Measurements from ENCODE around the gene SRGAP3.

Gene SRGAP3

DNA sequence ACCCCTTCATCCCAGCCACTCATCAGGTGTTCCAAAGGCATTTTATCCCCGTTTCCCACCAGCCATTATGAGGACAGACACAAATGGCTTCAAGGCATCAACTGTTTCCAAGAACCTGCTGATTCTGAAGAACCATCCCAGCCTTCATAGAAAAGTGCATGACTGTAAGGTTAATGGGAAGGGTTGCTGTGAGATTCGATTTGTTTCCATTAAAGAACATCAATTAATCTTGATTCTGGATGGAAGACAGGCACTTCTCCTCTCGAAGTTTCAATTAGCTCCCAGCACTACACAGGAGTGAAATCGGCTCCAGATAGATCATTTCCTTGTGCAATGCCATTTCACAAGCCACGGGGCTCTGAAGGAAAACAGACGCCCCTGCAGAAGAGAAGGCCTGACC lies 25.8 kb downstream of the SRGAP3 start:
- no peak for DNase-seq

DNA sequence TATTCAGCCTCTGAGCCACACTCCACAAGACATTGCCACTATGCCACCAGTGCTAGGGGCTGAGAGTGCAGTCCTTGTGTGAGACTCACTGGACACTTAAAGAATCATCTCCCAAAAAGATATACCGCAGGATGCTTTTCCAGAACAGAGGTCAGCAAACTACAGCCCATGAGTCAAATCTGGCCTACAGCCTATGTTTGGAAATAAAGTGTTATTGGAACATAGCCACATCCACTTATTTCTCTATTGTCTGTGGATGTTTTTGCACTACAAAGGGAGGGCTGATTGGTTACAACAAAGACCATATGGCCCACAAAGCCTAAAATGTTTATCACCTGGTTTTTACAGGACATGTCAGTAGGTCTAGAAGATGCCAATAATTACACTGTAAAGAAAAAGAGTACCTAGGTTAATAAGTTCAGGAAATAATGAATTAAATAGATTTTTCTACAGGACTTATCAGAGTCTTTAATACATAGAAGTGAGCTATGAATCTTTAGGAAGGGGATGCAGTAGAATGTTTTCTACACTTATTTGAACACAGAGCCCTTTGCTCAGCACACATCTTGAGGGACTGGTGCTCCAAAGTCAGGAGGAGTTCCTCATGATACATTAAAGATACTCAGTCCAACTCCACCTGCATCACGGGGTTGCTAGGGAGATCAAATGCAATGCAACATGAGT lies 26.3 kb downstream of the SRGAP3 start:
- no peak for DNase-seq

DNA sequence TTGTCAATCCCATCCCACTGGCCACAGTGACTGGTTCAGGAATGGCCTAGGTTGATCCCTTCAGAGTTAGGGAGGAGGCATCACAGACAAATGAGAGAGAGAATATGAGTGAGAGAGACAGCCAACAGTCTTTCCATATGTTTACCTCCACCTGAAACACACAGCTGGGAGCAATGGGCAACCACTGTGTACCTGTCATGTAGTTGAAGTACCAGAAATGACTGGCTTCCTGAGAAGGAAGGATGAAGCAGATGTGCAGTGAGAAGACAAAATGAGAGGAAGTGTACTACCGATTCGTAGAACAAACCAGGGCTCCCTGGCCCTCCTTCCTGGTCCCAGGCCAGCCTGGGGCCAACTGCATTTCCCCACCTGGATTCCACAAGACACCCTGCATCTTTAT lies 27.4 kb downstream of the SRGAP3 start:
- DNase-seq: no peak

DNA sequence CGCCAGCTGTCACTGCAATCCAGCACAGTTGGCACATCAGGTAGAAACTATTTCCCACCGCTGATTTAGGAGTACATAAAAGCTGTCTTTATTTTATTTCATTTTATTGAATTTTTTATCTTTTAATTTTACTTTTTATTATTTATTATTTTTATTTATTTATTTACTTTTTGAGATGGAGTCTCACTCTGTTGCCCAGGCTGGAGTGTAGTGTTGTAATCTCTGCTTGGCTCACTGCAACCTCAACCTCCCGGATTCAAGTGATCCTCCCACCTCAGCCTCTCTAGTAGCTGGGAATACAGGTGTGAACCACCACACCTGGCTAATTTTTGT lies 31.0 kb downstream of the SRGAP3 start:
- DNase-seq: no peak

DNA sequence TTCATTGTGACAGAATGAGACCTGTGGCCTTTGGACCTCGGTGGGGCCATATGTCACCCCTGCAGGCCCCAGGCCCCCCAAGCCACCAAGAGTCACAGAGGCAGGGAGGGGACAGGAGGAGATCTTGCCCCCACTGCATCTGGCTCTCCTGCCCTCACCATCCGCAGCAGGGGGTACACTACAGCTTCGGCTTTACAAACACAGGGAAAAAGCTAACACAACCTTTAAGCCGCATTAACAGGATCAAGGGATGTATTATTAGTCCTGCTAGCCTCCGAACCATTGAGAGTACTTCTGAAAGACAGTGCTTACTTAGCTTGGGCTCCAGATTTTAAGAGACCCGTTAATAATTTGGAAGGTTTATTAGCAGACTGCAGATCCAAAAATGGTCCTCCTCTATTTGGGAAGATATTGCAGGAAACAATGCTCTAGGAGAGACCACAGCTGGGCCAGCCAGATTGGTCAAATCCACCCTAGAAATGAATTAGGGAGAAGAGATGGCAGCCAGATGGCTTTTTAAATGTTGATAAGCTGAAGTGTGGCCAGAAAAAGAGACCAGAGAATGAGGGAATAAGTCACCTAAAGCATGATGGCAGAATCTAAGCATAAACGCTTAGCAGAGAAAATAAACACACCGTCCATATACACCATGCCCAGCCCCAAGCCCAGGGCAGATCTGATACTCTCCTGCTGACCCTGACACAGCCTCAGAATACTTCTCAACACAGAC lies 31.5 kb downstream of the SRGAP3 start:
- DNase-seq: no peak

DNA sequence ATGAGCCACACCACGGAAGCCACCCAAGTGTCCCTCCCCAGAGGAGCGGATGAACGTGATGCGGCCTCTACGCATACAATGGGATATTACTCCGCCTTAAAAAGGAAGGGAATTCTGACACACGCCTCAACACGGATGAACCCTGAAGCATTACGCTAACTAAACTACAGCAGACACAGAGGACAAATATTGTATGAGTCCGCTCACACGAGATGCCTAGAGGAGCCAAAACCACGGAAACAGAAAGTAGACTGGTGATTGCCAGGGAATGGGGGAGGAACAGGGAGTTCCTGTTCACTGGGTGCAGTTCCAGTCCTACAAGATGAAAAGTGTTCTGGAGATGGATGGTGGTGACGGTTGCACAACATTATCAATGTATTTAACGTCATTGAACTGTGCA lies 32.7 kb downstream of the SRGAP3 start:
- DNase-seq: no peak

DNA sequence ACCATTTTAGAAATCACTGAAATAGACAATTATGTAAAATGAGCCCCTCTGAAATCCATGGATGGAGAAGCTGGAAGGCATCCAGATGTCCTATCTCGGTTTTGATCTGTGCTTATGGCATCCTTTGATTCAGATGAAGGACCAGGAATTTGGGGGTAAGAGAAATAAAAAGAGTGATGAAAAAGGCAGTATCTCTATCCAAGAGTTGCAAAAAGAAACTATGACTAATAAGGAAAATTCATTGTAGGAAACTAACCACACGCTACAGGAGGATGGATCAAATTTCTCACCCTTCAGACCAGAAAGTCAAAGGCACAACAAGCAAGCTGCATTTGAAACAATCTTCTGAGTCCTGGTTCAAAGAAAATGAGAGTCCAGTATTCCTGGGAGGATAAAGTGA lies 34.8 kb downstream of the SRGAP3 start:
- no peak for DNase-seq

DNA sequence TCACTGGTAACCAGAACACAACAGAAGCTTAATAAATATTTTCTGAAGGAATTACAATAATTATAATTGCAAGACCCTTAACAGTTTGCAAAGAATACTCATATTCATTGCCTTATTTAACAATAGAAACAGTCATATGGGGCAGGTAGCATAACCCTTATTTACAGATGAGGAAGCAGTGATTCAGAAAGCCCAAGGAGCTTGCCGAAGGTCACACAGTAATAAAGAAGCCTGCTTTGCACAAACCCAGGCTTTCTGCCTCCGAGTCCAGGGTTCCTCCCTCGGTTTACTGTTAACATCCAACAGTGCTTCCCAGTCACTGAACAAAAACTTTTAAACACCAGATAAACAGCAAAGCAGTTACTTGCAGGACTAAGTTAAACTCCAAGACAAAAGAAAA lies 35.3 kb downstream of the SRGAP3 start:
- DNase-seq: no peak

DNA sequence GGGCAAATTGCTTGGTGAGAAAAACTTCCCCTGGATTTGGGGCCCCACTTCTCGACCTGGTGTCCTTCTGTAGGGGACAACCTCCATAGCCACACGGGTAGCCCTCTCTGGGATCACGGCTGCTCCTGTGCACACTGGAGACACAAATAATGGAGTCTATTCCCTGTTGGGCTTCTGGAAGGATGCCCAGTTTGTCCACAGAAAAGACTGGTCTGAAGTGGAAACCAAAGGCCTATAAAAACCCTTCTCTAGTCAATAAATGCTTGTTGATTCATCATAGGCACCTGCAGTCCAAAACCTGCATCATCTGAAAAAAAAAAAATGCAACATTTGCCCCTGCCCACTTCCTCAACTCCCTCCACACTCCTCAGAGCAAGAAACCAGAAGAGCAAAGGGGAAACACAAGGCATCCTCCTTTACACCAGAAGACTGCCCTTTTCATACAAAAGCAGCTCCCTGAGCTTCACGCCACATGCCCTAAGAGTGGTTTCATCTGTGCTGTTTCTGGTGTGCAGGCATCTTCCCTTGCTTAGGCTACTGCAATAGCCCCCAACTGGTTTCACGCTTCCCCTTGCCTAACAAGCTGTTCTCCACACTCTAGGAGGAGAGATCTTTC lies 36.3 kb downstream of the SRGAP3 start:
- no peak for DNase-seq

DNA sequence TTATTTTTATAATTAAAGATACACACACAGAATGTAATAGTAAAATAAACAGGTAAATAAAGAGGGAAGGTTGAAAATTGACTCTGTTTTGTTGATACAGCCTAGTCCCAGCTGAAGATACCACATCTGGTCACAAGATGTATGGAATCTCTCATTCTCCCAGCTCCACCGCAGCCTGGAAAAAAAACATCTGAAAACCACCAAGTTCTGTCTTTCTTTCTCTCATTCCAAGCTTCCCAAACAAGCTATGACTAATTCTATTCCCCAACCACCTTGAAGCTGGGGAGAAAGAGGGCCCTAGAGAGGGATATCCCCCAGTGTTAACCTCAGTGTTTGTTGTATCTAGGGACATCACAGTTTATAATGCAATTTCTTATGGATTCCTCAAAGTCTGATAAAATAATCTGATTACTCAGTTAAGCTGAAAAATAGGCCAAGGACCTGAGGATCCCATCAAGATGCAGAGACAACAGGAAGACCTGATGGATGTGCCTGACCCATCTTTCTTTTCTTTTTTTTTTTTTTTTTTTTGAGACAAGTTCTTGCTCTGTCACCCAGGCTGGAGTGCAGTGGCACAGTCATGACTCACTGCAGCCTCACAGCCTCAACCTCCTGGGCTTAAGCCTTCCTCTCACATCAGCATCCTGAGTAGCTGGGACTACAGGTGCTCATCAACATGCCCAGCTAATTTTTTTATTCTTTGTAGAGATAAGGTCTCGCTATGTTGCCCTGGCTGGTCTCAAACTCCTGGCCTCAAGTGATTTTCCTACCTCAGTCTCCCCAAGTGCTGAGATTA lies 38.1 kb downstream of the SRGAP3 start:
- no peak for DNase-seq

DNA sequence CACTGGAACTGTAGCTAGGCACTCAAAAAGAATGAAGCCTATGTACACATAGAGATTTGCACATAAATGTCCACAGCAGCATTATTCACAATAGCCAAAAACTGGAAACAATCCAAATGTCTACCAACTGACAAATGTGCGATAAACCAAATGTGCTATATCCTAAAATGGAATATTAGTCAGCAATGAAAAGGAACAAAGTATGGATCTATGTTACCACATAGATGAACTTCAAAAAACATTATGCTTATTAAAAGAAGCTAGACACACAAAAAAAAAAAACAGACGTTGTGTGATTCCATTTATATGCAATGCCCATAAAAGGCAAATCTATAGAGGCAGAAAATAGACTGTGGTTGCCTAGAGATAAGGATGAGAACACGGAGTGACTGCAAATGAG lies 39.7 kb downstream of the SRGAP3 start:
- no peak for DNase-seq

DNA sequence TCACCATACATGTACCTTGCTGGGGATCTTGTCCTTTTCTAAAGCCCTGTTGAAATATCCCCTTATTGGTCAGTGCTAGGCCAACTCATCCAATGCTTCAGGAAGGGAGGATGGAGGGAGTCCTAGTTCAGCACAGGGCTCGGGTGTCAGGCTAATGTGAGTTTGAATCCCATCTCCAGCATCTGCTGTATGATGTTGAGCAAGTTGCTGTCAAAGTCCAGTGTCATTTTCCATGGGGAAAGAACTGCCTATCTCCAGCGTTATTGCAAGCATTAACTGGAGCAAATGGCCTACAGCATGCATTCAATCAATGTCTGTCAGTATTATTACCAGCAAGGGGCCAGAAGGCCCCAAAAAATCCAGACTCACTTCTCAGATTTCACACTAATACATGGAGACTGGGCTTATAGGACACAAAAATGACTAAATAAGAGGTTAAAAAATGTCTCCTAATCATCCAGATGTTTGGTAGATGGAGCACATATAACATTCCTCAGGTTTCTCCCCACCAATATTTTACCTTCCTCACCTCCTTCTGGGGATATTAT lies 40.8 kb downstream of the SRGAP3 start:
- no peak for DNase-seq

DNA sequence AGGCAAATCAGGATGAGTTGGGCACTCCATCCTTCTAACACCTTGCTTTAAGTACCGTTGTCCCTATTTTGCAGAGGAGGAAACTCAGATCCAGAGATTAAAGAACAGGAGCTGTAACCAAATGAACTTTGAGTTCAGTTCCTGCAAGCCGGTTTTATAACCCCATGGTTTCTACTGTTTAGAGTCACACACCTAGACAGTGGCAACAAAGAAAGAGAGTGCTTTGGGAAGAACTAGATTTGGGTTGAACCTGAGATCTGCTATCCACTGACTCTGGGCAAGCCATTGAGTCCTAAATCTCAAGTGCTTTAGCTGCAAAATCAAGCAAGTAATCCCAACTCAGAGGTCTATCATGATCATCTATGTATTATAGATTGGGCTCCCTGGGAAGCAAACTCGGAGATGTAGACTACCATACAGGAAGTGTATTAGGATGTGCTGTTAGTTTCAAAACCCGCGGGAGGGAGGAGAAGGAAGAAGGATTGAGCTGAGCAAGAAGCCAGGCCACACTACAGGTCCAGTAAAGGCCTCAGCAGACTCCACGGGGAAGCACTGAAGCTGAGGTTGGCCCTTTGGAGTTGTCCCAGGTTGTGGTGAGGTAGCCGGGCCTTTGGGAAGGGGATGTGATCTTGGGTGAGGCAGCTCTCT lies 42.2 kb downstream of the SRGAP3 start:
- no peak for DNase-seq

DNA sequence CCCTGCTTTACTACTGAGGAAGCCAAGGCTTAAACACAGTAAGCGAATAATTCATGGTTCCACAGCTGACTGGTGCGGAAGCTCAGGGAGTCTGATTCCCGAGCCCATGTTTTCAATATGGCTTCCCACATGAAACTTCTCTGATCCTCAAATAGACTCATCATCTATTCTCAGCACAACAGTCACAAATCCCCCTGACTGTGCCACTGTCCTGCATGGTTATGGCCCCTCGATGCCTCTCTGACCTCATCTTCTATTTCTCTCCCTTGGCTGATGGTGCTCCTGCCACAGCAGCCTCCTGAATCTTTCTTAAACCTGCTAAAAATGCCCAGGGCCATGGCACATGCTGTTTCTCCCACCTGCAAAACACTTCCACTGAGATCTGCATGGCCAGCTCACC lies 43.2 kb downstream of the SRGAP3 start:
- DNase-seq: no peak

DNA sequence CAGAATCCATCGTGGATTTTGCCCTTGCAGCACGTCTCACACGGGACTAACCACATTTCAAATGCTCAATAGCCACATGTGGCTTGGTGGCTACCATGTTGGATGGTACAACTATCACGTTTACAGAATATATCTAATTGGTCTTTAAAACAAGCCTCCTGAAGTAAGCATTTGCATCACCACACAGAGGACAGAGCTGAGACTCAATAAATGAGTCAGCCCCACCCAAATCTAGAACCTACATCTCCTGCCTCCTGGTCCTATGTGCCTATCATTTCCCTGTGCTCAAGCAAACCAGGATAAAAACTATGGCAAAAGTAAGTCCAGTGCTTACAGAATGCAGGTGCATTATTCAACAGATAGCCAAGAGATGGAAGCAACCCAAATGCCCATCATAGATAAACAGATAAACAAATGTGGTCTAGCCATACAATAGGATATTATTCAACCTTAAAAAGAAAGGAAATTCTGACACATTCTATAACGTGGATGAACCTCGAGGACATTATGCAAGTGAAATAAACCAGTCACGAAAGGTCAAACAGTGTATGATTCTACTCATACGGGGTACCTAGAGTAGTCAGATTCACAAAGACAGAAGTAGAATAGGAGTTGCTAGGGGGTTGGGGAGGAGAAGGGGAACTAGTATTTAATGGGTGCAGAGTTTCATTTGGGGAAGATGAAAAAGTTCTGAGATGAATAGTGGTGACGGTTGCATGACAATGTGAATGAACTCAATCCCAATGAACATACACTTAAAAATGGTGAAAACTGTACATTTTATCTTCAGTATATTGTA lies 43.9 kb downstream of the SRGAP3 start:
- no peak for DNase-seq

DNA sequence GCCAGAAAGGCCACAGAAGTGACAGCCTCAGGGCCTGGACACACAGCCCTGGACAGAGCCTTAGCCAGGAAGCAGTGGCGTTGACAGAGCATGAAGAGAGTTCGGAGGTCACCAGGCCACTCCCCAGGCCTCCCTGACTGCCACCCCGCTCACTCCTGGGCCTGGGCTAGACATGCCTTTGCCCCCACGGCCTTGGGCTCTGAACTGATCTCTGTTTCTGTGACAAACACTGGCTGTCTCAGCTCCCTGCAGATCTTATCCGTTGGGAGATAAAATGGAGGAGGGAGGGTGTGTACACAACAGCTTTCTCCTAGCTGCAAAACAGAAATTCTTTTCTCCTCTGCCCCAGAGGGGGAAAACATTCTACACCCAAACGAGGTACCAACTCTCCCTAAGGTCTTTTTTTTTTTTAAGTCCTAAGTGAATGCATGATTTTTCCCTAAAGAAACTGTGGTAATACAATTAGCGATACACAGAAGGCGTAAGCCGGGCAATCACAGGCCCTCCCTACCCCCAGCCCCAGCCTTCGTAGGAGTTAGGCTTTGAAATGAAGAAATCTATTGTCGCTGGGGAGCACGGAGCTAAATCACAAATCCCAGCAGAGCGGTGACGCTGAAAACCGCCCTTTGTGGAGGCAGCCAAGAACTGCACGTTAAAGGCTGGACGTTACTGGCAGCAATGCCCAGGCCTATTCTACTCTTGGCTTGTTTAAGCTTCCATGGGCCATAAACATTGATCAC lies 45.0 kb downstream of the SRGAP3 start:
- no peak for DNase-seq

DNA sequence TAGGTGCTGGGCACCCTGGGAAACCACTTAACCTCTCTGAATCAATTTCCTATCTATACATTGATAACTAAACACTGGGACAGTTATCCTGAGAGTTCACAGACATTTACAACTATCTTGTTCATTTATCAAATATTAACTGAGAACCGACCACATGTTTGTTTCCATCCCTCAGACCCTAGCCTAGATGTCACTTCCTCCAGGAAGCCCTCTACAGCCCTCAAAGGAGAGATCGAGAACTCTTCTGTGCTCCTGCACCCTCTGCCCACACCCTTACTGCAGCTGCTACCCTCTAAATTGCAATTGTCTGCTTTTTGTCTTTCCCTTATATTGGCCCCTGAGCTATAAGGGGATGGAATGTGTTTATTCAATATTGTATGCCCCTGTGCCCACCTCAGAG lies 46.1 kb downstream of the SRGAP3 start:
- no peak for DNase-seq

DNA sequence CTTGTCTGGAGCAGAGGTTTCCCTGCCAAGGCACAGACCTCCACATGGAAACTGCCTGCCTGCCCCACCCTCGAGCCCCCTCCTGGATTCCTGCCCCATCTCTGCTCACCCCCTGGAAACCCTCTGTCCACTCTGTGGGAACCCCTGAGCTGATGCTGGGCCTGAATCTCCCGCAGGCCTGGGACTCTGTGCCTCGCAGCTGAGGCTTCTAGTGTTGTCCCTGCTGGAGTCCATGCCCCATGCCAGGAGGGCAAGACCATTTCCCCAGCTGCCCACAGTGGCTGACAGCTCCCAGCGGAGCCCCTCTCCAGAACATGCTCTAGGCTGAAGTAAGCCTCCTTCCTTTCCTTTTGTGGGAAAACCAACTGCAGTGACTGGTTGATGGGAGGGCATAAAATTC lies 46.9 kb downstream of the SRGAP3 start:
- DNase-seq: no peak

DNA sequence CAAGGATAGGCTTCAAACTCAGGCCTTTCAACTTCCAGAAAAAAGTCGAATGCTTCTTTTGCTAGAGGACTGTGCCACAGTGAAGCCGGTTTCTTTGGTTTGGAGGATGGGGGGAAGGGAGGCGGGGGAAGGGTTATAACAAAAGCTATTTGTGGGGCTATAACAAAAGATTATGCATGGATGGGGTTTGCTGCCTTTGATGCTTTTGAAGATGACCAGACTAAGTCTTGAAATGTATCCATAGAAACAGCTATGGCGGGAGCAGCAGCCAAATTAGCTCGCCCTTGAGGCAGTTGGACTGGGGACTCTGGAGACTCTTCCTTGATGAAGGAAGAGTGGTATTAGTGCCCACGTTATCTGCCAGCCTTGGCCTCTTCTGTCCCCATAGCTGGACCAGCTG lies 47.5 kb downstream of the SRGAP3 start:
- no peak for DNase-seq

DNA sequence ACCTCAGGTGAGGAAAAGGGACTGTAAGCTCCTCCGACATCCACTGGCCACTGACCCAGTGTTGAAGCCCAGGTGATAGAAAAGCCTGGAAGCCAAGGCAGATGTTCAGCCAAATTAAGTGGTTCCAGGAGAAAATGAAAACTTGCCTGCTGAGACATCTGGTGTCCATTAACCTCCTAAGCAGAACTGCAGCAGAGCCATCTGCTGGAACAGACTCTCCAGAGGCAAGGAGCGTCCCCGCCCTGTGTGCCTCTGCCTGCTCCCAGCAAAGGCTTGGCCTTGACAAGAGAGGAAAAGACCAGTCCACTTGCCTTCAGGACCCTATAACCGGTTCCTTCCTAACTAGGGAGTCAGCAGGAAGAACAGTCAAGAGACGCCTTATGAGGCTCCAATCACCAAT lies 48.2 kb downstream of the SRGAP3 start:
- no peak for DNase-seq

DNA sequence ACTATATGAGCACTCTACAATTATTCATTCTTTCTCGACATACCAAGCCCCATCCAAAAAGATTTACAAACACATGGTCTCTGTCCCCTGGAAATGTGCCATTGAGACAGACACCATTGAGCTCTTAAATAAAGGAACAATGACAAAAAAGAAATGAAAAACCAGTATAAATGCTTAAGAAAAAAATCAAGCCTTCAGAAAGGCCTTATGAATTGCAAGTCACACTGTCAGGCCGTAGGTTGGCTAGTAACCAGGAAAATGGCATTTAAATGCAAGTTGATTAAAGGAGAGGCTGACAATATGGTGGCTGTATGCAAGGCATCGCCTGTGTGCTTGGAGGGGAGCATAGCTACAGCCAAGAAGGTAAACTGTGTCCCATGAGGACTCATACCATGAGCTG lies 49.7 kb downstream of the SRGAP3 start:
- no peak for DNase-seq

Data from CD4-positive, alpha-beta T cell treated with Interleukin-1 beta for 1 hour (primary cell).